Gastrocnemius medialis (tissue), 4 donors: ENCODE measurements around the gene NKAP.

Experiments used
- POLR2A ChIP-seq, 2 donors: fragments of 450-650 bp; IDR thresholded peaks; one replicate each; pipeline ENCODE4 v1.6.1; 2017; ENCODE audit warnings: antibody characterized with exemption in 2 of 2, mild to moderate bottlenecking in 2 of 2, moderate library complexity in 2 of 2
- TF ChIP-seq, protein P1 (sequence below), 5 experiments: fragments of 450-650 bp in 3 of 5; fragments of 200-600 bp in 2 of 5; sonication (generic) in 2 of 5; IDR thresholded peaks in 4 of 5; conservative IDR thresholded peaks in 1 of 5; 1 replicate in 4 of 5; 2 replicates in 1 of 5; pipeline ENCODE4 v1.5.1; 2016 to 2019; ENCODE audit warnings: antibody characterized with exemption in 5 of 5, mild to moderate bottlenecking in 3 of 5, moderate library complexity in 3 of 5

DNA sequence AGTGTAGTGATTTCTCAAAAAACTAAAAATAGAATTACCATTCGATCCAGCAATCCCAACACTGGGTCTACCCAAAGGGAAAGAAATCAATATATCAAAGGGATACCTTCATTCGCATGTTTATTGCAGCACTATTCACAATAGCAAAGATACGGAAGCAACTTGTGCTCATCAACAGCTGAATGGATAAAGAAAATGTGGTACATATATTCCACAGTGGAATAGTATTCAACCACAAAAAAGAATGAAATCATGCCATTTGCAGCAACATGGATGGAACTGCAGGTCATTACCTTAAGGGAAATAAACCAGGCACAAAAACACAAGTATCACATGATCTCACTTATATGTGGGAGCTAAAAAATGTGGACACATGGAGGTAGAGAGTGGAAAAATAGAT is 42.7 kb upstream of the NKAP start:
- TF ChIP-seq, protein P1, sequence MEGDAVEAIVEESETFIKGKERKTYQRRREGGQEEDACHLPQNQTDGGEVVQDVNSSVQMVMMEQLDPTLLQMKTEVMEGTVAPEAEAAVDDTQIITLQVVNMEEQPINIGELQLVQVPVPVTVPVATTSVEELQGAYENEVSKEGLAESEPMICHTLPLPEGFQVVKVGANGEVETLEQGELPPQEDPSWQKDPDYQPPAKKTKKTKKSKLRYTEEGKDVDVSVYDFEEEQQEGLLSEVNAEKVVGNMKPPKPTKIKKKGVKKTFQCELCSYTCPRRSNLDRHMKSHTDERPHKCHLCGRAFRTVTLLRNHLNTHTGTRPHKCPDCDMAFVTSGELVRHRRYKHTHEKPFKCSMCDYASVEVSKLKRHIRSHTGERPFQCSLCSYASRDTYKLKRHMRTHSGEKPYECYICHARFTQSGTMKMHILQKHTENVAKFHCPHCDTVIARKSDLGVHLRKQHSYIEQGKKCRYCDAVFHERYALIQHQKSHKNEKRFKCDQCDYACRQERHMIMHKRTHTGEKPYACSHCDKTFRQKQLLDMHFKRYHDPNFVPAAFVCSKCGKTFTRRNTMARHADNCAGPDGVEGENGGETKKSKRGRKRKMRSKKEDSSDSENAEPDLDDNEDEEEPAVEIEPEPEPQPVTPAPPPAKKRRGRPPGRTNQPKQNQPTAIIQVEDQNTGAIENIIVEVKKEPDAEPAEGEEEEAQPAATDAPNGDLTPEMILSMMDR (IDR thresholded peaks at IDR 0.05 in 4 of 5, conservative IDR thresholded peaks at IDR 0.05 in 1 of 5): no peak
- TF ChIP-seq POLR2A (IDR thresholded peaks at IDR 0.05): no peak
